OCI-LY3 (cell line): ENCODE data around the gene HMX1.

ENCODE experiments used
- EZH2phosphoT487 ChIP-seq: fragments of 200-600 bp; shearing (Covaris generic); IDR thresholded peaks from 2 replicates; pipeline ENCODE4 v1.6.1; 2018; ENCODE audit warnings: antibody characterized with exemption, mixed run types, low read depth
- TF ChIP-seq, protein P1 (sequence below): fragments of 200-600, 300-600 bp; sonication (generic); IDR thresholded peaks from 2 replicates; pipeline ENCODE4 v1.5.1; 2014; ENCODE audit warnings: antibody characterized with exemption, low read length, low read depth

DNA sequence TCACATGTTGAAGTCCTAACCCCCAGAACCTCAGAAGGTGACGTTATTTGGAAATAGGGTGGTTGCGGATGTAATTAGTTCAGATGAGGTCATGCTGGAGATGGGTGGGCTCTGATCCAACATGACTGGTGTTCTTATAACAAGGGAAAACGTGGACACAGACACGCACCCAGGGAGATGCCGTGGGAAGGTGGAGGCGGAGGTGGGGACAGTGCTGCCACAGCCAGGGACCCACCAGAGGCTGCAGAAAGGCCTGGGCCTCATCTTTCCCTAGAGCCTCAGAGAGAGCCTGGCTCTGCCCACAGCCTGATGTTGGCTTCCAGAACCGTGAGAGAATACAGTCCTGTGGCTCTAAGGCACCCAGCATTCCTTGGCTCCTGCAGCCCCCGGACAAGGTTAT lies 7.9 kb upstream of the HMX1 start:
- TF ChIP-seq, protein P1, sequence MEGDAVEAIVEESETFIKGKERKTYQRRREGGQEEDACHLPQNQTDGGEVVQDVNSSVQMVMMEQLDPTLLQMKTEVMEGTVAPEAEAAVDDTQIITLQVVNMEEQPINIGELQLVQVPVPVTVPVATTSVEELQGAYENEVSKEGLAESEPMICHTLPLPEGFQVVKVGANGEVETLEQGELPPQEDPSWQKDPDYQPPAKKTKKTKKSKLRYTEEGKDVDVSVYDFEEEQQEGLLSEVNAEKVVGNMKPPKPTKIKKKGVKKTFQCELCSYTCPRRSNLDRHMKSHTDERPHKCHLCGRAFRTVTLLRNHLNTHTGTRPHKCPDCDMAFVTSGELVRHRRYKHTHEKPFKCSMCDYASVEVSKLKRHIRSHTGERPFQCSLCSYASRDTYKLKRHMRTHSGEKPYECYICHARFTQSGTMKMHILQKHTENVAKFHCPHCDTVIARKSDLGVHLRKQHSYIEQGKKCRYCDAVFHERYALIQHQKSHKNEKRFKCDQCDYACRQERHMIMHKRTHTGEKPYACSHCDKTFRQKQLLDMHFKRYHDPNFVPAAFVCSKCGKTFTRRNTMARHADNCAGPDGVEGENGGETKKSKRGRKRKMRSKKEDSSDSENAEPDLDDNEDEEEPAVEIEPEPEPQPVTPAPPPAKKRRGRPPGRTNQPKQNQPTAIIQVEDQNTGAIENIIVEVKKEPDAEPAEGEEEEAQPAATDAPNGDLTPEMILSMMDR = no peak
- no peak for TF ChIP-seq EZH2phosphoT487
